Measurements from ENCODE around the gene CASTOR1.

Gene CASTOR1

GRCh38 chr22:30262917-30263741, 26.2 kb downstream of the CASTOR1 start:
- peak; percentile 93 to 94 (median 94) for DNase-seq

GRCh38 chr22:30262112-30262511, 27.2 kb downstream of the CASTOR1 start:
- no peak for DNase-seq

GRCh38 chr22:30261134-30261533, 28.2 kb downstream of the CASTOR1 start:
- peak; percentile 65 to 70 (median 67) for DNase-seq

- no peak for DNase-seq
Observed at GRCh38 chr22:30260682-30261081, 28.6 kb downstream of the CASTOR1 start.

GRCh38 chr22:30260276-30260675, 29.0 kb downstream of the CASTOR1 start:
- DNase-seq, result no peak

GRCh38 chr22:30254314-30254713, 35.0 kb downstream of the CASTOR1 start:
- no peak for DNase-seq

GRCh38 chr22:30253205-30253852, 36.0 kb downstream of the CASTOR1 start:
- peak in 1 of 3 donors; percentile 61 for DNase-seq

- DNase-seq, result peak in 2 of 3 donors; percentile 48 to 51
Observed at GRCh38 chr22:30252411-30253204, 36.7 kb downstream of the CASTOR1 start.

- peak in 1 of 3 donors; percentile 36 for DNase-seq
Observed at GRCh38 chr22:30251711-30252110, 37.6 kb downstream of the CASTOR1 start.

GRCh38 chr22:30250661-30251267, 38.5 kb downstream of the CASTOR1 start:
- peak; percentile 52 to 67 (median 65) for DNase-seq

GRCh38 chr22:30250039-30250565, 39.2 kb downstream of the CASTOR1 start:
- DNase-seq, result no peak

- peak in 1 of 3 donors; percentile 34 for DNase-seq
Observed at GRCh38 chr22:30249049-30250038, 40.0 kb downstream of the CASTOR1 start.

- no peak for DNase-seq
Observed at GRCh38 chr22:30248484-30248883, 40.8 kb downstream of the CASTOR1 start.

- DNase-seq, result no peak
Observed at GRCh38 chr22:30247974-30248373, 41.3 kb downstream of the CASTOR1 start.

GRCh38 chr22:30247561-30247960, 41.7 kb downstream of the CASTOR1 start:
- no peak for DNase-seq

- DNase-seq, result no peak
Observed at GRCh38 chr22:30246814-30247376, 42.4 kb downstream of the CASTOR1 start.

GRCh38 chr22:30245985-30246813, 43.1 kb downstream of the CASTOR1 start, which contains the start of gene LIF:
Gene LIF, minus strand, starts transcription at chr22:30246759. Its CDS starts 64 bp downstream, at chr22:30246695.
- DNase-seq, result peak; percentile 74 to 86 (median 81)

GRCh38 chr22:30245181-30245984, 43.9 kb downstream of the CASTOR1 start:
- peak in 1 of 3 donors; percentile 58 for DNase-seq

- no peak for DNase-seq
Observed at GRCh38 chr22:30244641-30245040, 44.7 kb downstream of the CASTOR1 start.
